Activated naive CD8-positive, alpha-beta T cell treated with anti-CD3 and anti-CD28 coated beads, Interleukin-2, amount 10 ng/mL, durations not matched to agents 7 days and 5 days (primary cell): ENCODE results near the gene HLA-DMB. TPM values are rescaled to one million over a fixed set of nuclear protein-coding genes. Genes with fewer than 3 reads are reported as not detected.

Source experiments
- ATAC-seq: fragments of 150-1000 bp; cut with Tn5 transposase; one replicate; pipeline ENCODE4 v1.10.0; 2021; ENCODE audit warnings: low read depth, moderate library complexity
- POLR2A ChIA-PET: fragments of 350-600 bp; sonication (Branson Sonifier 250); formaldehyde crosslinking; loops from one replicate; lab custom pipeline; 2021; ENCODE audit warnings: antibody characterized with exemption; lab: Charles Lee
- DNase-seq: peaks from one replicate; pipeline ENCODE4 v3.0.0; 2021
- H3K27ac Mint-ChIP-seq: one replicate; pipeline ENCODE4 v1.8.0; 2022; ENCODE audit warnings: mild to moderate bottlenecking, mixed read lengths
- H3K27me3 Mint-ChIP-seq: one replicate; pipeline ENCODE4 v1.8.0; 2022; ENCODE audit warnings: mild to moderate bottlenecking, moderate library complexity, mixed read lengths
- H3K36me3 Mint-ChIP-seq: one replicate; pipeline ENCODE4 v1.8.0; 2021; ENCODE audit warnings: mild to moderate bottlenecking, mixed read lengths
- H3K4me1 Mint-ChIP-seq: one replicate; pipeline ENCODE4 v1.8.0; 2021; ENCODE audit warnings: mixed read lengths
- H3K4me3 Mint-ChIP-seq: one replicate; pipeline ENCODE4 v1.8.0; 2022; ENCODE audit warnings: mild to moderate bottlenecking, moderate library complexity, mixed read lengths
- H3K9me3 Mint-ChIP-seq: one replicate; pipeline ENCODE4 v1.8.0; 2021; ENCODE audit warnings: mixed read lengths
- total RNA-seq, 2 experiments: library from RNA; stranded (reverse); gene quantifications; one replicate each; pipeline ENCODE4 v1.2.3, GENCODE V29; 2021

HLA-DMB gene
- total RNA-seq, 2 experiments from 2014 or later, result 14.0 to 14.7 TPM

GRCh38 chr6:32977272-32977952 lies 36.6 kb upstream of the HLA-DMB start:
- no peak for ATAC-seq
- no peaks in the 10 kb centered on the region for H3K9me3 Mint-ChIP-seq
- POLR2A ChIA-PET, result interaction anchor here (0.5 to 12.7 kb wide), 5 partner anchors 10 to 1384 kb away, joined by 3 to 323 read pairs (median 3); partner anchors contain the start of genes PSMB8 and TAP2
- H3K27me3 Mint-ChIP-seq, result no peaks in the 10 kb centered on the region
- H3K27ac Mint-ChIP-seq, result peak overlapping the region; percentile 3
- peaks cover 83% of the 10 kb centered on the region for H3K36me3 Mint-ChIP-seq
- DNase-seq, result no peak
- peak overlapping the region; percentile 23 for H3K4me3 Mint-ChIP-seq
- H3K4me1 Mint-ChIP-seq, result peaks cover 43% of the 10 kb centered on the region

- peak overlapping the region; percentile 56 for H3K27ac Mint-ChIP-seq
- H3K36me3 Mint-ChIP-seq, result peaks cover 82% of the 10 kb centered on the region
- peaks cover 43% of the 10 kb centered on the region for H3K4me1 Mint-ChIP-seq
- DNase-seq (no peak), ATAC-seq (no peak)
- no peaks in the 10 kb centered on the region for H3K9me3 Mint-ChIP-seq
- POLR2A ChIA-PET, result interaction anchor here (0.6 to 12.7 kb wide), 3 partner anchors 8 to 134 kb away, joined by 3 to 323 read pairs (median 4); partner anchors contain the start of genes PSMB8 and TAP2
- H3K4me3 Mint-ChIP-seq, result peak overlapping the region; percentile 89
- H3K27me3 Mint-ChIP-seq, result no peaks in the 10 kb centered on the region
These were observed 35.7 kb upstream of the HLA-DMB start for GRCh38 chr6:32976334-32977069.

GRCh38 chr6:32975886-32976285 lies 35.1 kb upstream of the HLA-DMB start:
- peak overlapping the region; percentile 89 for H3K4me3 Mint-ChIP-seq
- ATAC-seq (no peak), DNase-seq (no peak)
- H3K36me3 Mint-ChIP-seq, result peaks cover 85% of the 10 kb centered on the region
- peak overlapping the region; percentile 56 for H3K27ac Mint-ChIP-seq
- no peaks in the 10 kb centered on the region for H3K9me3 Mint-ChIP-seq
- H3K4me1 Mint-ChIP-seq, result peaks cover 43% of the 10 kb centered on the region
- H3K27me3 Mint-ChIP-seq, result no peaks in the 10 kb centered on the region
- POLR2A ChIA-PET, result interaction anchor here (0.6 to 12.7 kb wide), 3 partner anchors 9 to 134 kb away, joined by 3 to 323 read pairs (median 4); partner anchors contain the start of genes PSMB8 and TAP2

- Mint-ChIP-seq H3K27ac (peak overlapping the region; percentile 32), H3K36me3 (peaks cover 78% of the 10 kb centered on the region), H3K27me3 (no peaks in the 10 kb centered on the region), H3K4me1 (peaks cover 36% of the 10 kb centered on the region), H3K4me3 (peak overlapping the region; percentile 89), H3K9me3 (no peaks in the 10 kb centered on the region)
- no peak for ATAC-seq
- POLR2A ChIA-PET, result interaction anchor here (0.7 to 12.7 kb wide), 13 partner anchors 8 to 275 kb away, joined by 3 to 323 read pairs (median 47); partner anchors contain the start of genes HLA-DMA, HLA-DMB, PSMB8 and PSMB9
- no peak for DNase-seq
These were observed 33.9 kb upstream of the HLA-DMB start for GRCh38 chr6:32974541-32975308.

DNA sequence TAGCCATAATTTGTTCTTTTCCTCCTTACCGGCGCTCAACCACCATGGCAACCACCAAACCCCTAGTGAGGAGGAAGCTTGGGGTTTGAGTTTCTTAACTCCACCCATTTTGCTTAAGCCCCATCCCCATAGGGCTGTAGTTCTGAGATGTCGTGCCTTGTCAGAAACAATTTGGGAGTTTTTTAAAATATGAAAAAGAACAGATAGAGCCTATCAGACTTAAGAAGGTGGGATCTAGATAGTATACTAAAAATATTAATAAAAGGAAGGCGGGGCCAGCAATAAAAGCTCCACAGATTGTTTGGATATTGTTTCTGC lies 33.1 kb upstream of the HLA-DMB start:
- Mint-ChIP-seq H3K27ac (peak overlapping the region; percentile 94), H3K4me1 (peaks cover 36% of the 10 kb centered on the region)

GRCh38 chr6:32973144-32974015 lies 32.6 kb upstream of the HLA-DMB start:
- H3K36me3 Mint-ChIP-seq, result peaks cover 73% of the 10 kb centered on the region
- ATAC-seq, result no peak
- peak overlapping the region; percentile 94 for H3K27ac Mint-ChIP-seq
- POLR2A ChIA-PET, result interaction anchor here (0.8 to 12.7 kb wide), 23 partner anchors 7 to 1076 kb away, joined by 3 to 323 read pairs (median 13); partner anchors contain the start of genes ATF6B, EHMT2, FKBPL and HLA-DMA
- peak overlapping the region; percentile 89 for H3K4me3 Mint-ChIP-seq
- no peaks in the 10 kb centered on the region for H3K9me3 Mint-ChIP-seq
- H3K27me3 Mint-ChIP-seq, result no peaks in the 10 kb centered on the region
- DNase-seq, result no peak
- peaks cover 35% of the 10 kb centered on the region for H3K4me1 Mint-ChIP-seq

More for the DNA sequence above, 33.1 kb upstream of the HLA-DMB start:
- peaks cover 75% of the 10 kb centered on the region for H3K36me3 Mint-ChIP-seq
- H3K27me3 Mint-ChIP-seq, result no peaks in the 10 kb centered on the region
- no peak for ATAC-seq
- DNase-seq, result no peak
- peak overlapping the region; percentile 89 for H3K4me3 Mint-ChIP-seq
- no peaks in the 10 kb centered on the region for H3K9me3 Mint-ChIP-seq
- POLR2A ChIA-PET, result interaction anchor here (0.7 to 12.7 kb wide), 13 partner anchors 8 to 276 kb away, joined by 3 to 323 read pairs (median 47); partner anchors contain the start of genes HLA-DMA, HLA-DMB, PSMB8 and PSMB9

GRCh38 chr6:32972353-32973143 lies 31.7 kb upstream of the HLA-DMB start:
- peak overlapping the region; percentile 94 for H3K27ac Mint-ChIP-seq
- peaks cover 30% of the 10 kb centered on the region for H3K4me1 Mint-ChIP-seq
- ATAC-seq (no peak), DNase-seq (no peak)
- POLR2A ChIA-PET, result interaction anchor here (0.7 to 12.7 kb wide), 50 partner anchors 8 to 1264 kb away, joined by 3 to 323 read pairs (median 6); partner anchors contain the start of genes ATF6B, B3GALT4, CUTA and DXO
- H3K9me3 Mint-ChIP-seq, result no peaks in the 10 kb centered on the region
- no peaks in the 10 kb centered on the region for H3K27me3 Mint-ChIP-seq
- peaks cover 65% of the 10 kb centered on the region for H3K36me3 Mint-ChIP-seq
- peak overlapping the region; percentile 89 for H3K4me3 Mint-ChIP-seq

GRCh38 chr6:32971581-32972352 lies 30.9 kb upstream of the HLA-DMB start:
- H3K9me3 Mint-ChIP-seq, result no peaks in the 10 kb centered on the region
- peak; percentile 99 for DNase-seq
- peak overlapping the region; percentile 89 for H3K4me3 Mint-ChIP-seq
- H3K27ac Mint-ChIP-seq, result peak overlapping the region; percentile 94
- peaks cover 30% of the 10 kb centered on the region for H3K4me1 Mint-ChIP-seq
- POLR2A ChIA-PET, result interaction anchor here (0.6 to 12.7 kb wide), 60 partner anchors 9 to 1265 kb away, joined by 3 to 323 read pairs (median 5); partner anchors contain the start of genes ATF6B, B3GALT4, CUTA and DXO
- H3K36me3 Mint-ChIP-seq, result peaks cover 59% of the 10 kb centered on the region
- ATAC-seq, result peak; percentile 49
- H3K27me3 Mint-ChIP-seq, result no peaks in the 10 kb centered on the region

GRCh38 chr6:32971242-32971580 lies 30.4 kb upstream of the HLA-DMB start:
- Mint-ChIP-seq H3K36me3 (peaks cover 54% of the 10 kb centered on the region), H3K4me1 (peaks cover 28% of the 10 kb centered on the region), H3K27me3 (no peaks in the 10 kb centered on the region), H3K27ac (peak overlapping the region; percentile 94), H3K4me3 (peak overlapping the region; percentile 89), H3K9me3 (no peaks in the 10 kb centered on the region)
- POLR2A ChIA-PET, result interaction anchor here (0.6 to 12.7 kb wide), 42 partner anchors 9 to 1266 kb away, joined by 3 to 323 read pairs (median 7); partner anchors contain the start of genes ATF6B, B3GALT4, CUTA and FKBPL
- ATAC-seq (no peak), DNase-seq (no peak)

DNA sequence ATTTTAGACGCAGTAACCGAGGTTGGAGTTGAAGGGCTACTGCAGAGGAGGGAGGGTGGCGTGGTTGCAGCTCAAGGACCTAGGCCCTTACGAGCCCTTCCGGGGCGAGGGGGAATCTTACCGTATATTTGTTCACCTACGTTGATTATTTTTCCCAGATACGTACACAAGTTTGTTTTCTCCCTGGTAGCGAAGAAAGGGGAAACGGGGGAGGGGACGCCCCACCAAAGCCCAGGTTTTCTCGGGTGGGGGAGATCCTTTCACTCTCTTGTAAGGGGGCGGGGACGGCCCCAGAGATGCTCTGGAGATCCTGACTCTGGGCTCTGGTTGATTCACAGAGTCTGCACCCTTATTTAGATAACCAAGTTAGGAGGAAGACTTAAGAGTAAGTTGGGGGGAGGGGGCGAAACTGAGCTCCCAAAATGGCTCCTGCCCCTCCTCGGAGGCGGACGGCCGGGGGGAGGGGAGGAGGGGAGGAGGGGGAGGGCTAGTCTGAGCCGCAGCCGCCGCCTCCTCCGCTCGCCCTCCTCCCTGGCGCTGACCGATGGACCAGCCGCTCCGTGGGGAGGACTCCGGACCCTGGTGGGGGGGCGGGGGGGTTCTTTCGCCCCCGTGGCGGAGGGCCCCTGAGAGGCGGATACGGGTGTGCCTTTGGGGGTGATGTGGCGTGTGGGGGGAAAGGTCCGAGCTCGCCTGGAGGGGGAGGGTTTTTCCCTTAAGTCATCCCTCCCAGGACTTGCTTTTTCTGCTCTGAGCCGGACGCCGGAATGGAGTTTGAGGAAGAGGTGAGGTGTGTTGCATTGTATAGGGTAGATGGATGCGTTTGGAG lies 29.8 kb upstream of the HLA-DMB start:
- peak; percentile 80 for DNase-seq
- H3K9me3 Mint-ChIP-seq, result no peaks in the 10 kb centered on the region
- H3K27me3 Mint-ChIP-seq, result no peaks in the 10 kb centered on the region
- peak overlapping the region; percentile 89 for H3K4me3 Mint-ChIP-seq
- H3K27ac Mint-ChIP-seq, result peak overlapping the region; percentile 94
- peaks cover 27% of the 10 kb centered on the region for H3K4me1 Mint-ChIP-seq
- H3K36me3 Mint-ChIP-seq, result peaks cover 48% of the 10 kb centered on the region
- peak; percentile 0 for ATAC-seq
- POLR2A ChIA-PET, result interaction anchor here (0.6 to 12.7 kb wide), 22 partner anchors 10 to 841 kb away, joined by 3 to 323 read pairs (median 16); partner anchors contain the start of genes ATF6B, FKBPL, GPSM3 and HLA-DMA
